Activated T-cell treated with anti-CD3 and anti-CD28 coated beads, Interleukin-2, amount 50 U/mL, for 24 hours (primary cell): ENCODE results near the gene SPAG16.

Experiments
- DNase-seq: peaks from one replicate; pipeline ENCODE4 v3.0.0-alpha.2; 2020
- H3K27ac Mint-ChIP-seq: 2 replicates; pipeline ENCODE4 v1.8.0; 2020; ENCODE audit warnings: mild to moderate bottlenecking, mixed read lengths
- H3K27me3 Mint-ChIP-seq: 2 replicates; pipeline ENCODE4 v1.8.0; 2020; ENCODE audit warnings: mixed read lengths
- H3K36me3 Mint-ChIP-seq: 2 replicates; pipeline ENCODE4 v1.8.0; 2020; ENCODE audit warnings: low read depth, mixed read lengths
- H3K4me1 Mint-ChIP-seq: 2 replicates; pipeline ENCODE4 v1.8.0; 2020; ENCODE audit warnings: low read depth, mixed read lengths
- H3K4me3 Mint-ChIP-seq: 2 replicates; pipeline ENCODE4 v1.8.0; 2020; ENCODE audit warnings: mild to moderate bottlenecking, moderate library complexity, mixed read lengths
- H3K9me3 Mint-ChIP-seq: 2 replicates; pipeline ENCODE4 v1.8.0; 2020; ENCODE audit warnings: mixed read lengths

Gene SPAG16

GRCh38 chr2:213284105-213285090 is at the start of gene SPAG16:
SPAG16 (plus strand) TSS chr2:213284464.
- Mint-ChIP-seq H3K4me1 (peaks cover 37% of the 10 kb centered on the region), H3K4me3 (peak within 1 kb of the TSS; percentile 88), H3K36me3 (peaks cover 6% of the 10 kb centered on the region), H3K9me3 (no peaks in the 10 kb centered on the region), H3K27ac (peak within 1 kb of the TSS; percentile 93), H3K27me3 (no peaks in the 10 kb centered on the region)
- peak; percentile 97 for DNase-seq

GRCh38 chr2:213234641-213235040 is 49.6 kb upstream of the SPAG16 start:
- Mint-ChIP-seq H3K9me3 (no peaks in the 10 kb centered on the region), H3K36me3 (no peaks in the 10 kb centered on the region), H3K4me1 (peaks cover 38% of the 10 kb centered on the region), H3K27me3 (peaks cover 20% of the 10 kb centered on the region), H3K27ac (peak overlapping the region; percentile 13), H3K4me3 (no peak overlapping the region)
- DNase-seq, result no peak

- Mint-ChIP-seq H3K27me3 (peaks cover 20% of the 10 kb centered on the region), H3K4me3 (no peak overlapping the region), H3K36me3 (no peaks in the 10 kb centered on the region), H3K9me3 (no peaks in the 10 kb centered on the region), H3K27ac (no peak overlapping the region), H3K4me1 (peaks cover 38% of the 10 kb centered on the region)
- DNase-seq, result no peak
Measured at GRCh38 chr2:213235741-213236140, 48.5 kb upstream of the SPAG16 start.

- Mint-ChIP-seq H3K36me3 (no peaks in the 10 kb centered on the region), H3K4me3 (peak overlapping the region; percentile 35), H3K4me1 (peaks cover 40% of the 10 kb centered on the region), H3K27me3 (peaks cover 23% of the 10 kb centered on the region), H3K9me3 (no peaks in the 10 kb centered on the region), H3K27ac (peak overlapping the region; percentile 56)
- no peak for DNase-seq
Measured at GRCh38 chr2:213237251-213237650, 47.0 kb upstream of the SPAG16 start.

- peaks cover 20% of the 10 kb centered on the region for H3K27me3 Mint-ChIP-seq
- DNase-seq, result no peak
- H3K27ac Mint-ChIP-seq, result no peak overlapping the region
- no peaks in the 10 kb centered on the region for H3K36me3 Mint-ChIP-seq
- peak overlapping the region; percentile 32 for H3K4me3 Mint-ChIP-seq
- no peaks in the 10 kb centered on the region for H3K9me3 Mint-ChIP-seq
- H3K4me1 Mint-ChIP-seq, result peaks cover 39% of the 10 kb centered on the region
Measured at GRCh38 chr2:213237787-213238186, 46.5 kb upstream of the SPAG16 start.

GRCh38 chr2:213238753-213239495 is 45.3 kb upstream of the SPAG16 start:
- Mint-ChIP-seq H3K27ac (peak overlapping the region; percentile 85), H3K27me3 (peaks cover 16% of the 10 kb centered on the region), H3K4me1 (peaks cover 35% of the 10 kb centered on the region), H3K4me3 (peak overlapping the region; percentile 67), H3K9me3 (no peaks in the 10 kb centered on the region), H3K36me3 (no peaks in the 10 kb centered on the region)
- DNase-seq, result no peak

GRCh38 chr2:213241817-213242216 is 42.4 kb upstream of the SPAG16 start:
- Mint-ChIP-seq H3K27ac (peak overlapping the region; percentile 38), H3K4me1 (peaks cover 23% of the 10 kb centered on the region), H3K4me3 (peak overlapping the region; percentile 18), H3K36me3 (no peaks in the 10 kb centered on the region), H3K9me3 (no peaks in the 10 kb centered on the region), H3K27me3 (peaks cover 15% of the 10 kb centered on the region)
- DNase-seq, result no peak

GRCh38 chr2:213242653-213243052 is 41.6 kb upstream of the SPAG16 start:
- Mint-ChIP-seq H3K27ac (no peak overlapping the region), H3K4me1 (peaks cover 20% of the 10 kb centered on the region), H3K9me3 (no peaks in the 10 kb centered on the region), H3K36me3 (no peaks in the 10 kb centered on the region), H3K4me3 (no peak overlapping the region), H3K27me3 (peaks cover 12% of the 10 kb centered on the region)
- DNase-seq, result no peak

GRCh38 chr2:213243189-213244044 is 40.8 kb upstream of the SPAG16 start:
- Mint-ChIP-seq H3K9me3 (no peaks in the 10 kb centered on the region), H3K4me3 (peak overlapping the region; percentile 34), H3K27me3 (peaks cover 12% of the 10 kb centered on the region), H3K4me1 (peaks cover 20% of the 10 kb centered on the region), H3K27ac (peak overlapping the region; percentile 6), H3K36me3 (no peaks in the 10 kb centered on the region)
- no peak for DNase-seq

GRCh38 chr2:213246497-213247281 is 37.6 kb upstream of the SPAG16 start:
- peaks cover 10% of the 10 kb centered on the region for H3K4me1 Mint-ChIP-seq
- DNase-seq, result no peak
- H3K27ac Mint-ChIP-seq, result no peak overlapping the region
- no peak overlapping the region for H3K4me3 Mint-ChIP-seq
- H3K9me3 Mint-ChIP-seq, result no peaks in the 10 kb centered on the region
- no peaks in the 10 kb centered on the region for H3K36me3 Mint-ChIP-seq
- peaks cover 2% of the 10 kb centered on the region for H3K27me3 Mint-ChIP-seq

GRCh38 chr2:213247566-213247965 is 36.7 kb upstream of the SPAG16 start:
- H3K36me3 Mint-ChIP-seq, result no peaks in the 10 kb centered on the region

GRCh38 chr2:213248637-213249036 is 35.6 kb upstream of the SPAG16 start:
- Mint-ChIP-seq H3K27me3 (peaks cover 3% of the 10 kb centered on the region), H3K4me3 (no peak overlapping the region), H3K27ac (no peak overlapping the region), H3K36me3 (no peaks in the 10 kb centered on the region), H3K9me3 (no peaks in the 10 kb centered on the region), H3K4me1 (peaks cover 3% of the 10 kb centered on the region)
- no peak for DNase-seq

More at GRCh38 chr2:213247566-213247965, 36.7 kb upstream of the SPAG16 start:
- no peak for DNase-seq
- Mint-ChIP-seq H3K9me3 (no peaks in the 10 kb centered on the region), H3K4me1 (peaks cover 9% of the 10 kb centered on the region), H3K27ac (no peak overlapping the region), H3K27me3 (peaks cover 3% of the 10 kb centered on the region), H3K4me3 (no peak overlapping the region)

GRCh38 chr2:213249502-213249901 is 34.8 kb upstream of the SPAG16 start:
- Mint-ChIP-seq H3K4me1 (peaks cover 2% of the 10 kb centered on the region), H3K27ac (no peak overlapping the region), H3K9me3 (no peaks in the 10 kb centered on the region), H3K27me3 (peaks cover 3% of the 10 kb centered on the region), H3K4me3 (no peak overlapping the region), H3K36me3 (no peaks in the 10 kb centered on the region)
- no peak for DNase-seq
